NCI-H2196 (cell line): Measurements from ENCODE around the gene RRAS.

Experiments used
- DNase-seq: peaks from one replicate; lab custom pipeline; 2025; ENCODE audit not compliant: unreplicated experiment; lab: John Stamatoyannopoulos, UW

The RRAS gene

GRCh38 chr19:49655570-49656455, 15.9 kb upstream of the RRAS start:
- DNase-seq: no peak

- DNase-seq: no peak
Measured at GRCh38 chr19:49654581-49654980, 14.6 kb upstream of the RRAS start.

- DNase-seq: no peak
Measured at GRCh38 chr19:49653466-49653806, 13.5 kb upstream of the RRAS start.

- DNase-seq: no peak
Measured at GRCh38 chr19:49652551-49653465, 12.9 kb upstream of the RRAS start.

GRCh38 chr19:49651820-49652550, 12.0 kb upstream of the RRAS start:
- DNase-seq: no peak

- no peak for DNase-seq
Measured at GRCh38 chr19:49651029-49651819, 11.3 kb upstream of the RRAS start.

GRCh38 chr19:49646586-49646985, 6.6 kb upstream of the RRAS start:
- no peak for DNase-seq

- DNase-seq: no peak
Measured at GRCh38 chr19:49645995-49646394, 6.1 kb upstream of the RRAS start.

GRCh38 chr19:49645592-49645991, 5.6 kb upstream of the RRAS start:
- DNase-seq: no peak

- no peak for DNase-seq
Measured at GRCh38 chr19:49643466-49643865, 3.5 kb upstream of the RRAS start.

- no peak for DNase-seq
Measured at GRCh38 chr19:49642492-49643035, 2.6 kb upstream of the RRAS start.

- DNase-seq: peak; percentile 100
Measured at GRCh38 chr19:49641688-49642491, 1.9 kb upstream of the RRAS start, which contains the start of gene SCAF1. TSS of gene SCAF1 (plus strand) at chr19:49642209. CDS start at chr19:49645027, 2,818 bp downstream.

- no peak for DNase-seq
Measured at GRCh38 chr19:49639401-49640112, 386 bp downstream of the RRAS start.

GRCh38 chr19:49637821-49638738, 1.9 kb downstream of the RRAS start:
- DNase-seq: peak; percentile 34

- DNase-seq: no peak
Measured at GRCh38 chr19:49636233-49636932, 3.6 kb downstream of the RRAS start.

- DNase-seq: no peak
Measured at GRCh38 chr19:49635530-49636232, 4.3 kb downstream of the RRAS start.
